DMS53 (cell line): ENCODE data around the gene CHPT1.
"Not testable (repeated sequence)": the region's sequence is repeated elsewhere in the genome, so short reads cannot be mapped to it uniquely, and the experiment has no call there.

ENCODE experiments used
- DNase-seq: peaks from one replicate; lab custom pipeline; 2025; lab: John Stamatoyannopoulos, UW

Gene CHPT1

GRCh38 chr12:101697197-101697929 lies at the start of gene CHPT1:
TSS of gene CHPT1 (plus strand) at chr12:101697640. CDS start at chr12:101697862, 222 bp downstream.
- DNase-seq = peak; percentile 81

- peak; percentile 65 for DNase-seq
Observed at GRCh38 chr12:101647711-101648110, 49.7 kb upstream of the CHPT1 start.

- DNase-seq = peak; percentile 93
Observed at GRCh38 chr12:101648195-101648594, 49.2 kb upstream of the CHPT1 start.

- DNase-seq = no peak
Observed at GRCh38 chr12:101650346-101651117, 46.9 kb upstream of the CHPT1 start.

- DNase-seq = no peak
Observed at GRCh38 chr12:101653030-101653429, 44.4 kb upstream of the CHPT1 start.

- DNase-seq = no peak
Observed at GRCh38 chr12:101653503-101653902, 43.9 kb upstream of the CHPT1 start.

- DNase-seq = no peak
Observed at GRCh38 chr12:101654442-101654841, 43.0 kb upstream of the CHPT1 start.

GRCh38 chr12:101655393-101655792 lies 42.0 kb upstream of the CHPT1 start:
- DNase-seq = peak; percentile 31

- not testable (repeated sequence) for DNase-seq
Observed at GRCh38 chr12:101660662-101661061, 36.8 kb upstream of the CHPT1 start.

GRCh38 chr12:101663298-101663697 lies 34.1 kb upstream of the CHPT1 start:
- DNase-seq = no peak

- DNase-seq = no peak
Observed at GRCh38 chr12:101664992-101665391, 32.4 kb upstream of the CHPT1 start.

GRCh38 chr12:101666052-101666728 lies 31.2 kb upstream of the CHPT1 start:
- DNase-seq = no peak

- DNase-seq = no peak
Observed at GRCh38 chr12:101667591-101667990, 29.8 kb upstream of the CHPT1 start.

- DNase-seq = peak; percentile 72
Observed at GRCh38 chr12:101670007-101670671, 27.3 kb upstream of the CHPT1 start.

- no peak for DNase-seq
Observed at GRCh38 chr12:101671157-101671791, 26.2 kb upstream of the CHPT1 start.

- no peak for DNase-seq
Observed at GRCh38 chr12:101671833-101672232, 25.6 kb upstream of the CHPT1 start.

GRCh38 chr12:101675555-101675954 lies 21.9 kb upstream of the CHPT1 start:
- DNase-seq = no peak

GRCh38 chr12:101676497-101676896 lies 20.9 kb upstream of the CHPT1 start:
- DNase-seq = not testable (repeated sequence)

- DNase-seq = peak; percentile 20
Observed at GRCh38 chr12:101678081-101678480, 19.4 kb upstream of the CHPT1 start.

GRCh38 chr12:101680240-101680639 lies 17.2 kb upstream of the CHPT1 start:
- no peak for DNase-seq

- no peak for DNase-seq
Observed at GRCh38 chr12:101680647-101681046, 16.8 kb upstream of the CHPT1 start.

GRCh38 chr12:101681627-101682026 lies 15.8 kb upstream of the CHPT1 start:
- DNase-seq = not testable (repeated sequence)
